ENCODE measurements around the gene COL28A1. TPM values are rescaled to one million over a fixed set of nuclear protein-coding genes. Genes with fewer than 3 reads are reported as not detected.

Gene COL28A1
- total and polyA plus RNA-seq, 5 donors from 2014 or later, result 0.35 TPM; not detected in 4

DNA sequence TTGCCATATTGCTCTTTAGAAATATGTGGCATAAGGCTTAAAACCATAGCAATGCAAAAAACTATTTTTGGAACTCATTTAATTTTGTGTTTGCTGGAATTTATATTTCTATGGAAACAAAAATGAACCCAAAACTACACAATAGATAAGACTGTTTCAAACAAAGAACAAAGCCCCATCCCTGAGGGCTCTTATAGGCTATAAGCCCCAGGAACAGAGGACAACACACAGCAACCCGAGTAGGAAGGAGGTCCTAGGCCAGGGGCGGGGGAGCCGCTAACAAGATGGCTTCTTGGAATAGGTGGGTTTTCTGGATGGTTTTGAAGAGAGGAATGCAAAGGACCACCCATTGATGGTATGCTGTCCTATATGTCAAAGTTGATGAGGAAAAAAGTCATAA lies 8.6 kb downstream of the COL28A1 start:
- no peaks in the 10 kb centered on the region for H3K36me3 ChIP-seq (ENCODE audit: control insufficient read depth, insufficient read depth, low read length)
- Mint-ChIP-seq H3K4me3 (no peak overlapping the region), H3K36me3 (no peaks in the 10 kb centered on the region), H3K27ac (no peak overlapping the region), H3K4me1 (no peaks in the 10 kb centered on the region), H3K27me3 (peaks cover 31% of the 10 kb centered on the region), H3K9me3 (no peaks in the 10 kb centered on the region)
- H3K4me3 ChIP-seq (ENCODE audit: low read depth, low read length), result no peak overlapping the region
- H3K27ac ChIP-seq (ENCODE audit: insufficient read depth, low read length, poor library complexity, severe bottlenecking), result no peak overlapping the region
- peaks cover 7% of the 10 kb centered on the region for H3K27me3 ChIP-seq (ENCODE audit: control insufficient read depth, insufficient read depth, low read length)
- no peak for DNase-seq
- H3K9me3 ChIP-seq (ENCODE audit: control insufficient read depth in 2 of 2, low read length in 2 of 2), result no peaks in the 10 kb centered on the region
- H3K4me1 ChIP-seq (ENCODE audit: control insufficient read depth, insufficient read depth, low read length, poor library complexity, severe bottlenecking), result no peaks in the 10 kb centered on the region
- ATAC-seq (ENCODE audit: low read depth in 2 of 2), result no peak

DNA sequence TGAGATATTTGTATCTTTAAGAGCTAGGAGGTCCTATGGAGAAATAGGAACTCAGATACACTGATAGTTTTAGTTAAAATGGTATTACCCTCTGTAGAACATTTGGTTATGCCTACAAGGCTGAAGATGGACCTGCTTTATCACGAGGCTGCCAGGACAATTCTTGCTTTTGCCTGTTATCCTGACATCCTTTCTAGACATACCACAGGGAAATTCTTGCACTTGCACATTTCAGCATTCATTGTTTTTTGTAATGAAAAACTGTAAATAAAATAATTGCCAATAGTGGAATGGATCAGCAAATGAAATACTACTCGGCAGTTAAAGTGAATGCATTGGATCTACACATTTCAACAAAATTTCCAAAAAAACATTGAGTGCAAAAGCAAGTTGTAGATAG lies 9.7 kb downstream of the COL28A1 start:
- Histone ChIP-seq H3K36me3 (ENCODE audit: control insufficient read depth, insufficient read depth, low read length) (no peaks in the 10 kb centered on the region), H3K27ac (ENCODE audit: insufficient read depth, low read length, poor library complexity, severe bottlenecking) (no peak overlapping the region), H3K27me3 (ENCODE audit: control insufficient read depth, insufficient read depth, low read length) (peaks cover 7% of the 10 kb centered on the region), H3K4me1 (ENCODE audit: control insufficient read depth, insufficient read depth, low read length, poor library complexity, severe bottlenecking) (no peaks in the 10 kb centered on the region), H3K9me3 (ENCODE audit: control insufficient read depth in 2 of 2, low read length in 2 of 2) (no peaks in the 10 kb centered on the region), H3K4me3 (ENCODE audit: low read depth, low read length) (no peak overlapping the region)
- H3K27ac Mint-ChIP-seq, result no peak overlapping the region
- H3K4me3 Mint-ChIP-seq, result no peak overlapping the region
- H3K36me3 Mint-ChIP-seq, result no peaks in the 10 kb centered on the region
- H3K27me3 Mint-ChIP-seq, result peaks cover 26% of the 10 kb centered on the region
- H3K9me3 Mint-ChIP-seq, result no peaks in the 10 kb centered on the region
- DNase-seq (no peak), ATAC-seq (ENCODE audit: low read depth in 2 of 2) (no peak)
- no peaks in the 10 kb centered on the region for H3K4me1 Mint-ChIP-seq

DNA sequence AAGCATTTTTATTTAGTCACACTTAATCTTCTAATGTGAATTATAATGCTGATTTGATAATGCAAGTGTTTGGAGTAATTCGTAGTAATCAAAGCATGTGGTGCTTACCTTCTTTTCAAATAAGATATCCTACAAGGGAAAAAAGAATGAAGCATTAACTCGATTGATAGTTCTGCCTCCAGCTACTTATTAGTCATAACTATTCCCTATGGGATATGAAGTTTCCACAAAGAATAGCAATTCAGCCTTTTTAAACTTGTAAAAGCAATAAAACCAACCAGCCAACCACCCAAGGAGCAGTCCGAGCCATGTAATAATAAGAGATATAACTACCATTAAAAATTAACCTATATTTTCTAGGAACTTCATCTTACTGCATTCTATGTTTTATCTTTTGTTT lies 11.6 kb downstream of the COL28A1 start:
- no peaks in the 10 kb centered on the region for H3K4me1 Mint-ChIP-seq
- Histone ChIP-seq H3K9me3 (ENCODE audit: control insufficient read depth in 2 of 2, low read length in 2 of 2) (no peaks in the 10 kb centered on the region), H3K27me3 (ENCODE audit: control insufficient read depth, insufficient read depth, low read length) (peaks cover 6% of the 10 kb centered on the region), H3K36me3 (ENCODE audit: control insufficient read depth, insufficient read depth, low read length) (no peaks in the 10 kb centered on the region), H3K27ac (ENCODE audit: insufficient read depth, low read length, poor library complexity, severe bottlenecking) (no peak overlapping the region), H3K4me1 (ENCODE audit: control insufficient read depth, insufficient read depth, low read length, poor library complexity, severe bottlenecking) (no peaks in the 10 kb centered on the region), H3K4me3 (ENCODE audit: low read depth, low read length) (no peak overlapping the region)
- H3K27me3 Mint-ChIP-seq, result peaks cover 26% of the 10 kb centered on the region
- no peak for DNase-seq
- no peak overlapping the region for H3K27ac Mint-ChIP-seq
- H3K4me3 Mint-ChIP-seq, result no peak overlapping the region
- H3K9me3 Mint-ChIP-seq, result no peaks in the 10 kb centered on the region
- no peak for ATAC-seq (ENCODE audit: low read depth in 2 of 2)
- H3K36me3 Mint-ChIP-seq, result no peaks in the 10 kb centered on the region

DNA sequence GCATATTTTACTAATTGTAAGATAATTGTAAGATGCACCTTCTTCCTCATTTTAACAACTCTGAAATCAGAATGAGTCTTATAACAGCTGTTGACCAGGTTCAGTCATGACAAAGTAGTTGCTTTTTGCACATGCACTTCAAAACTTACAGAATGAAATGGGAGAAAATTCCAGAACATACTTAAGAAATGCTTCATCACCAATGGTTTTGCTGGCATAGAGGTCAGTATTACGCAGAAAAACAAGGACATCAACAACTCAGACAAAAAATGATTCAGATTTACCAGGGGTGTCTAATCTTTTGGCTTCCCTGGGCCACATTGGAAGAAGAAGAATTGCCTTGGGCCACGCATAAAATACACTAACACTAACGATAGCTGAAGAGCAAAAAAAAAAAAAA lies 13.3 kb downstream of the COL28A1 start:
- H3K27ac Mint-ChIP-seq, result no peak overlapping the region
- Histone ChIP-seq H3K36me3 (ENCODE audit: control insufficient read depth, insufficient read depth, low read length) (no peaks in the 10 kb centered on the region), H3K27ac (ENCODE audit: insufficient read depth, low read length, poor library complexity, severe bottlenecking) (no peak overlapping the region), H3K27me3 (ENCODE audit: control insufficient read depth, insufficient read depth, low read length) (peaks cover 8% of the 10 kb centered on the region), H3K9me3 (ENCODE audit: control insufficient read depth in 2 of 2, low read length in 2 of 2) (no peaks in the 10 kb centered on the region), H3K4me1 (ENCODE audit: control insufficient read depth, insufficient read depth, low read length, poor library complexity, severe bottlenecking) (no peaks in the 10 kb centered on the region), H3K4me3 (ENCODE audit: low read depth, low read length) (no peak overlapping the region)
- H3K4me3 Mint-ChIP-seq, result peak overlapping the region in 1 of 4 donors; percentile 49
- DNase-seq, result no peak
- H3K27me3 Mint-ChIP-seq, result peaks cover 23% of the 10 kb centered on the region
- H3K4me1 Mint-ChIP-seq, result no peaks in the 10 kb centered on the region
- H3K9me3 Mint-ChIP-seq, result no peaks in the 10 kb centered on the region
- ATAC-seq (ENCODE audit: low read depth in 2 of 2), result no peak
- H3K36me3 Mint-ChIP-seq, result no peaks in the 10 kb centered on the region

DNA sequence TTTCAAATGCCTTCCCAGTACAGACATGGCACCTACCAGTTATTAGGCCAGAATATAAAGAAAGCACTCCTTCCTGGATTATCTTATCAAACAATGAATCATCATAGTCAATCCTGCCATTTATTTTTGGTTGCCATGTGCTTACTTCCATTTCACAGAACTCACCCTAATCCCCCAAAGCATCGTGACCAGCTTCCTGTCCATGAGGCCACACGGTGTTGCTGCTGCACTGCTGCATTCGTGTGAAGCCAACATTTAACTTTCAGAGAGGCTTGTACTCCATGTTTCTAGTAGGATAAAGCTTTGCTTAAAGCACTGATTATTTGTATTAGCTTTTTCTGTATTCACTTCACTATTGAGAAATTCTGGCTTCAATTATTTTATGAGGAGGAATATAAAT lies 14.4 kb downstream of the COL28A1 start:
- Histone ChIP-seq H3K4me1 (ENCODE audit: control insufficient read depth, insufficient read depth, low read length, poor library complexity, severe bottlenecking) (no peaks in the 10 kb centered on the region), H3K27ac (ENCODE audit: insufficient read depth, low read length, poor library complexity, severe bottlenecking) (no peak overlapping the region), H3K36me3 (ENCODE audit: control insufficient read depth, insufficient read depth, low read length) (no peaks in the 10 kb centered on the region), H3K9me3 (ENCODE audit: control insufficient read depth in 2 of 2, low read length in 2 of 2) (no peaks in the 10 kb centered on the region), H3K4me3 (ENCODE audit: low read depth, low read length) (no peak overlapping the region), H3K27me3 (ENCODE audit: control insufficient read depth, insufficient read depth, low read length) (peaks cover 8% of the 10 kb centered on the region)
- Mint-ChIP-seq H3K36me3 (no peaks in the 10 kb centered on the region), H3K4me3 (no peak overlapping the region), H3K27ac (no peak overlapping the region), H3K27me3 (peaks cover 25% of the 10 kb centered on the region), H3K4me1 (no peaks in the 10 kb centered on the region), H3K9me3 (no peaks in the 10 kb centered on the region)
- peak in 1 of 3 donors; percentile 9 for DNase-seq
- no peak for ATAC-seq (ENCODE audit: low read depth in 2 of 2)

DNA sequence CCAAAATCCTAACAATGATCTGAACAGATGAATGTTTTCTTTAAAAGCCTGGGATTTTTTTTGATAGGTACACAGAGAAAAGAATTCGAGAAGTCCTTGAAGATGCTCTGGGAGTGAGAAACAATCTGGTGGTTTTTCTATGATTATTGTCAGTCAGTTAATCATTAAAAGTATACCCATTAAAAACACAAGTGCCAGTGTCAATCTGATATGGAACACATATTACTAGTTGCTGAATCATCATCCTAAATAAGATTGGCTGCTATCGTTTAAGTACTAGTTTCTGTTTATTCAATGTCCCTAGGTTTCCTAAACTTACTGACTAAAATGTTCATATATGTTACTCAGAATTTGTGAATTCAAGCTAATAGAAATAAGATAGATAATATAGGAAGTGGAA lies 16.1 kb downstream of the COL28A1 start:
- H3K27ac Mint-ChIP-seq, result no peak overlapping the region
- H3K4me1 Mint-ChIP-seq, result no peaks in the 10 kb centered on the region
- H3K36me3 ChIP-seq (ENCODE audit: control insufficient read depth, insufficient read depth, low read length), result no peaks in the 10 kb centered on the region
- H3K27me3 ChIP-seq (ENCODE audit: control insufficient read depth, insufficient read depth, low read length), result peaks cover 8% of the 10 kb centered on the region
- ATAC-seq (ENCODE audit: low read depth in 2 of 2), result no peak
- no peak overlapping the region for H3K4me3 ChIP-seq (ENCODE audit: low read depth, low read length)
- H3K27me3 Mint-ChIP-seq, result peaks cover 25% of the 10 kb centered on the region
- H3K36me3 Mint-ChIP-seq, result no peaks in the 10 kb centered on the region
- DNase-seq, result no peak
- H3K4me3 Mint-ChIP-seq, result no peak overlapping the region
- H3K9me3 Mint-ChIP-seq, result no peaks in the 10 kb centered on the region
- no peaks in the 10 kb centered on the region for H3K4me1 ChIP-seq (ENCODE audit: control insufficient read depth, insufficient read depth, low read length, poor library complexity, severe bottlenecking)
- no peaks in the 10 kb centered on the region for H3K9me3 ChIP-seq (ENCODE audit: control insufficient read depth in 2 of 2, low read length in 2 of 2)
- H3K27ac ChIP-seq (ENCODE audit: insufficient read depth, low read length, poor library complexity, severe bottlenecking), result no peak overlapping the region

DNA sequence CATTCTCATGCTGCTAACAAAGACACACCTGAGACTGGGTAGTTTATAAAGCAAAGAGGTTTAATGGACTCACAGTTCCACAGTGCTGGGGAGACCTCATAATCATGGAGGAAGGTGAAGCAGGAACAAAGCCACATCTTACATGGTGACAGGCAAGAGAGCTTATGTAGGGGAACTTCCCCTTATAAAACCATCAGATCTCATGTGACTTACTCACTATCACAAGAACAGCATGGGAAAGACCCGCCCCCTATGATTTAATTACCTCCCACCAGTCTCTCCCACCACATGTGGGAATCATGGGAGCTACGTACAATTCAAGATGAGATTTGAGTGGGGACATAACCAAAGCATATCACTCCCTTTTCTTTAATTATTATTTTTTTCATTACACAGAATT lies 16.6 kb downstream of the COL28A1 start:
- DNase-seq (no peak), ATAC-seq (ENCODE audit: low read depth in 2 of 2) (no peak)
- no peaks in the 10 kb centered on the region for H3K9me3 ChIP-seq (ENCODE audit: control insufficient read depth in 2 of 2, low read length in 2 of 2)
- Mint-ChIP-seq H3K36me3 (no peaks in the 10 kb centered on the region), H3K9me3 (peaks cover 0 to 2% (median 0%) of the 10 kb centered on the region in 7 donors), H3K4me3 (no peak overlapping the region), H3K27me3 (peaks cover 30% of the 10 kb centered on the region), H3K27ac (no peak overlapping the region), H3K4me1 (no peaks in the 10 kb centered on the region)
- peaks cover 8% of the 10 kb centered on the region for H3K27me3 ChIP-seq (ENCODE audit: control insufficient read depth, insufficient read depth, low read length)
- H3K4me1 ChIP-seq (ENCODE audit: control insufficient read depth, insufficient read depth, low read length, poor library complexity, severe bottlenecking), result no peaks in the 10 kb centered on the region
- H3K4me3 ChIP-seq (ENCODE audit: low read depth, low read length), result no peak overlapping the region
- H3K27ac ChIP-seq (ENCODE audit: insufficient read depth, low read length, poor library complexity, severe bottlenecking), result no peak overlapping the region
- H3K36me3 ChIP-seq (ENCODE audit: control insufficient read depth, insufficient read depth, low read length), result no peaks in the 10 kb centered on the region

DNA sequence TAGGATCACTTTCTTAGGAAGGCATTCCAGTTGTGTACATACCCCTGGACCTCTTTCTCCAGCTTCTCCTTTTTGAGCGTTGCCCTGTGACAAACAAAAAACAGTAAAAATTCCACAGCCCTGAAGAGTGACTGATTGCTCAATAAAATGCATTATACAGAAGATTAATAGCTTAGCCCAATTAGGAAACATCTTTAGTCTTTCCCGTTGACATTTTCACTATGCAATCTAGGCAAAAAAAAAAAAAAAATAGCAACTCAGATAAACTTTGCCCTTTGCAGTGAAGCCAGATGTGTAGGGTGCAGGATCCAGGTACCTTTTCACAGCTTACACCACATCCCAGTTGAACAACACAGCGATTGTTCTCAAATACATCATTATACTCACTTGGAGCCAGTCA lies 17.9 kb downstream of the COL28A1 start:
- Histone ChIP-seq H3K4me1 (ENCODE audit: control insufficient read depth, insufficient read depth, low read length, poor library complexity, severe bottlenecking) (no peaks in the 10 kb centered on the region), H3K36me3 (ENCODE audit: control insufficient read depth, insufficient read depth, low read length) (no peaks in the 10 kb centered on the region), H3K27me3 (ENCODE audit: control insufficient read depth, insufficient read depth, low read length) (peaks cover 9% of the 10 kb centered on the region), H3K9me3 (ENCODE audit: control insufficient read depth in 2 of 2, low read length in 2 of 2) (no peaks in the 10 kb centered on the region), H3K4me3 (ENCODE audit: low read depth, low read length) (no peak overlapping the region), H3K27ac (ENCODE audit: insufficient read depth, low read length, poor library complexity, severe bottlenecking) (no peak overlapping the region)
- Mint-ChIP-seq H3K27me3 (peaks cover 40% of the 10 kb centered on the region), H3K4me1 (no peaks in the 10 kb centered on the region), H3K27ac (no peak overlapping the region), H3K36me3 (no peaks in the 10 kb centered on the region), H3K4me3 (no peak overlapping the region), H3K9me3 (peaks cover 0 to 2% (median 0%) of the 10 kb centered on the region in 7 donors)
- DNase-seq, result no peak
- ATAC-seq (ENCODE audit: low read depth in 2 of 2), result no peak
